HG02798 (cell line): Measurements from ENCODE around the gene PRIMA1.

ENCODE experiments used
- ATAC-seq: cut with Tn5 transposase; IDR thresholded peaks from one replicate; pipeline ENCODE4 v1.9.1; 2021; ENCODE audit warnings: mild to moderate bottlenecking; ENCODE audit not compliant: unreplicated experiment, poor library complexity

The PRIMA1 gene

DNA sequence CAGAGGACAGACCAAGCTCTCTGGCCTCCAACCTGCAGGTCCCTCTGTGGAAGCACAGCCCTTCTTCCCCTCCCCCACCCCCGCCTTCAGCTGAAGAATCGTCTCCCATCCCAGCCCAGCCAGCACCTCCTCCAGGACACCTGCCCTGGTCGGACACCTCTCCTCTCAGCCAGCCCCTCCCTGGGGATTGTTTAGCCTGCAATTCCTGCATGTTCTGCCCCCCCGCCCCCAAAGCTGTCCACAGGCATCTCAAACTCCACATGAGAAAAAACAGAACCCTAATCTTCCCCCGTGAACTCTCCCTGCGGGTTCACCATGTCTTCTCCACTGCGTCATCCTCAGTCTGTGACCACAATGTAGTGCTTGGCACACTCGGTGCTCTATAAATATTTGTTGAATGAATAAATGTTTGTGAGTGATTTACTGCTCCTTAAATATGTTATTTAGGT is 24.1 kb downstream of the PRIMA1 start:
- no peak for ATAC-seq

GRCh38 chr14:93759719-93760307 is 28.5 kb downstream of the PRIMA1 start:
- ATAC-seq, result no peak

DNA sequence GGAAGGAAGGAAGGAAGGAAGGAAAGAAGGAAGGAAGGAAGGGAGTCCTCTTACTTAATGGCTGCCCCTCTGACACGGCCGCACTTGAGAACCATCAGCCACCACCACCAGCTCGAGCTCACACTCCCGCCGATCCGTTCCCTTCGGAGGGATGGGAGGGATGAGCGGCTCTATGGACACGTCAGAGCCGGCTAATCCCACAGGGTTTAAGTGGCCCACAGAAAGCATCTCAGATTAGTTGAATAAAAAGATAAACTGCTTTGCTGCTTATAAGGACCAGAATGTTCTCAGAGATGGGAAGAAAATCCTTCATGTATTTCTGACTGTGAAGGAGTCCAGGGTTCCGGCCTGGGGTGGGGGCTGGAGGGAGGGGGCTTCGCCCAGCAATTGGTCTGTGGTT is 31.1 kb downstream of the PRIMA1 start:
- no peak for ATAC-seq

DNA sequence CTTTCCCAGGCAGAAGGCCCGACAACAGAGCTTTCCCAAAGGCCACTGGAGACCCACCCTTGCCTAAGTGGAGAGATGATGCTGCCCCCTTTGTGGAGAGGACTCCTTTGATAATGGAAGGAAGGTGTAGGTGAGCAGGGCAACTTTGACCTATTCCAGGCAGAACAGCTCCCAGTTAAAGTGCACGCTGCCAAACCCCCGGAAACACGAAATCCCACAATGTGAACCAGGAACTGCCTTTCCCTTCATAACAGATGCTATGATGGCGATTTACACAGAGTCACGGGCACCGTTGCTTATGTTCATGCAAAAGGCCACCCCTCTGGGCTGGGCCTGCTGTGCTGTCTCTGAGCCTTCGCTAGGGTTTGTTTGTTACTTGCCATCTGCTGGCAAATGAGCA is 34.6 kb downstream of the PRIMA1 start:
- ATAC-seq, result no peak

DNA sequence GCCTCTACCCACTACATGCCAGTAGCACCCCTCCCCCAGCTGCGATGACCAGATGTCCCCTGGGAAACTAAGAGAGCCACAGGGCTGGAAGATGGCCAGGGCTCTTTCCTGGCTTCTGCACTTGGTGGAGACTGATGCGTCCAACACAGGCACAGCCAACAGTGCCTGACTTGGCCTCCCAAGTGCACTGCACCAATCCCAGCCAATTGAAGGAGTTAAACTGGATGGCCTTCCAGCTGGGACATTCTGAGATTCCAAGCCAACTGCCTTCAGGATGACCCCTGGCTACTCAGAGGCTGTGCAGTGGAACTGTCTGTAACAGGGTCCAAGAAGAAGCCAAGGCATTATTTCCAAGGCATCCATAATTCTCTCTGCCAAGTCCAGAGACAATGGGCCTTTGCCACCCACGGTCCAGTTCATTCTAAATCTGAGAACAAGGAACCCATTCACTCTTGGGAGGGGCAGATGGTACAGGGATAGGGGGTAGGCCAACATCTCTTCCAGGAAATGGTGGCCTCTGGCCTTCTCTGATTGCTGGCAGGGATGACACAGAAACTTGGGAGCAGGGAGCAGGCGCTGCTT is 35.2 kb downstream of the PRIMA1 start:
- ATAC-seq, result no peak

DNA sequence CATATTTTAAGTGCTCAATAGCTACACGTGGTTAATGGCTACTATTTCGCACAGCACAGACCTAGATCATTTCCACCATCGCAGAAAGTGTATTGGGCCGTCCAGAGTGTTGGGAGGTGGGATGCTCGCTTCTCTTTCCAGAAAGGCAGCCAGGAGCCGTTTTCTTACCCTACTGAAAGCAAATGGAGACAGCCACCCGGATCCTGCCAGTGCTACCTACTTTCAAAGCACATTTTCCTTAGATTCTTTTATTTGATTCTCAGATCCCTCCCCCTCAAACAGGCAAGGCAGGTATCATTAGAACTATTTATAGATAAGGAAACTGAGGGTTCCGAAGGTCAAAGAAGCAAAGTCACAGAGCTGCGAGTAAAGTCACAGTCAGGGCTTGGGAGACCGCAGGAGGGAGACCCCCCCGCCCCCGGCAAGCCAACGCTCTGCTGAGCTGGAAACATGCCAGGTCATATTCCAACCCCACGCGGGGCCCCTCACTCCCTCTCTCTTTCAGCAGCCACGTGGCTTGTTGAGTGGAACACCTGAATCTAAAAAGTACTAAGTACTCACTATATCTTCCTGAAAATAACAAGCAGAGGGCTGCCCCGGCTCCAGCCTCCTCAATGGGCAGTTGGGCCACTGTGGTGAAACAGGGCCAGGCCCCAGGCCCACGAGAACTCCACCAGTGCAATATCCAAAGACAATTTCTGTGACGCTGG is 36.2 kb downstream of the PRIMA1 start:
- ATAC-seq, result no peak

DNA sequence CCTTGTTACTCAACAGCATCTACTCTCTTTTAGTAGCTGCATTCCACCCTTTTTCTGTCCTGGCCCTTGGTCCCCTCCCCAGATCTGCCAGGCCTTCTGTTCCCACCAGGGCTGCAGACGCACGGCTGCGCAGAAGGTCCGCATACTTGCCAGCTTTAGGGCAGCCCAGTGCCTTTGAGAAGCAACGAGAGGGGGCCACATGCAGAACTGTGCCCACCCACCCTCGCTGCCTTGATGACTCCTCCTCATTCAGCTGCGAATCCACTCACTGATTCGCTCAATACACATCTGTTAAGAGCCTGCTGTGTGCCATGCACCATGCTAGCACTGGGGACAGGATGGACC is 39.2 kb downstream of the PRIMA1 start:
- ATAC-seq, result no peak

DNA sequence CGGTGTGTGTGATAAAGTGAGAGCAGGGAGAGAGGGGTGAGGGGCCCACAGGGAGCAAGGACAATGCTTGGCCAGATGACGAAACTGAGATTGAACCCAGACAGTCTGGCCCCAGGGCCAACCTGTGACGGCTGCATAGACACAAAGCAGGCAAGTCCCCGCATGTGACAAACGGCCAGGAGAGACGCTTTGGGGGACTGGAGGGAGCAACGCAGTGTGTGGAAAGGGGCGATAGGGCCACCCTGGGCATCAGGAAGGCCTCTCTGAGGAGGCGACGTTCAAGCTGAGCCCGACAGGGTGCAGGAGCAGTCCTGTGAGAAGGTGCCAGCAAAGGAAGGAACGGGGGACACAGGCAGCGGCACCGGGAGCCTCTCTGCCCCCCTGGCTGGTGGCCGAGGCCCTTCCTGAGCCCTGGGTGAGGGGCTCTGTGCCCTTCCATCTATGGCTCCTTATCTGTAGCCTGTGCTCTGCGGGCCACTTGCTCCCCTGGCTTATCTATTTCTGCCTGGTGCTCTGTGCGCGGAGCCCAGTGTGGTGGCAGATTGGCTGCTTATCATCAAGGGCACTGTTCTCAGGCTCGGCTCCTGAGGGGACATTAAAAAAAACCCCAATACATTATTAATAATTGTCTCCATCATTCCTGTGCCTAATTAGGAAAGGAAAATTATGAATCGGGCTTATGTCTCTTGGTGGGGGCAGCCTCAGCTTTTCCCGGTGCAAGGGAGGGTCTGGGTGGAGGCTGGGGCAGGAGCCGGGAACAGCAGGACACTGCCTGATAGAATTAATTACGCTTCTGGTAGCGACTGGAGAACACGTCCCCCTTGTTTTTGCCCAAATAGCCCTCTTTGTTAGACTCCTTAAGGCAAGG is 39.8 kb downstream of the PRIMA1 start:
- no peak for ATAC-seq

DNA sequence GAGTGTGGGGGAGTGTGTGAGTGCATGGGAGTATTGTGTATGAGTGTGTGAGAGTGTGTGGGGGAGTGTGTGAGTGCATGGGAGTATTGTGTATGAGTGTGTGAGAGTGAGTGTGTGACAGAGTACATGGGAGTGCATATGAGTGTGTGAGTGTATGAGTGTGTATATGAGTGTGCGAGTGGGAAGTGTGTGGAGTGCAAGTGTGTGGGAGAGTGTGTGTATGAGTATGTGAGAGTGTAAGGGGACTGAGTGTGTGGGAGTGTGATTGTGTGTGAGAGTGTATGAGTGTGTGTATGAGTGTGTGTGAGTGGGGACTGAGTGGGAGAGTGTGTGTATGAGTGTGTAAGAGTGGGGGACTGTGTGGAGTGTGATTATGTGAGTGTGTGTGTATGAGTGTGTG is 40.7 kb downstream of the PRIMA1 start:
- ATAC-seq, result no peak

DNA sequence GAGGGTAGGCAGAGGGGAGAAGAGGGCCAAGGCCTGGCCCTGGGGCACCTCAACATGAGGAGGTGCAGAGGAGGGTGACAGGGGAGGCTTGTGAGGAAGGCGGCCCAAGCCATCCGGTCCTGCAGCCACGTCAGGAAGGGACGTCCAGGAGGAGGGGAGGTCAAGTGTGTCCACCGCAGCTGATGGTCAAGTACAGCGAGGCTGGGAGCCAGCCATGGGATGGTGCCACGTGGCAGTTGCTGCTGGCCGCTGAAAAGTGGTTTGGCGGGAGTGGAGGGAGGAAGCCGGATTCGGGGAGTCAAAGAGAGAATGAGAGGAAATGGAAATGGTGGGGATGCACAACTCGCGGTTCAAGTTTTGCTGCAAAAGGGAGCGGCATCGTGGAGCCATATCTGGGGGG is 41.2 kb downstream of the PRIMA1 start:
- no peak for ATAC-seq

DNA sequence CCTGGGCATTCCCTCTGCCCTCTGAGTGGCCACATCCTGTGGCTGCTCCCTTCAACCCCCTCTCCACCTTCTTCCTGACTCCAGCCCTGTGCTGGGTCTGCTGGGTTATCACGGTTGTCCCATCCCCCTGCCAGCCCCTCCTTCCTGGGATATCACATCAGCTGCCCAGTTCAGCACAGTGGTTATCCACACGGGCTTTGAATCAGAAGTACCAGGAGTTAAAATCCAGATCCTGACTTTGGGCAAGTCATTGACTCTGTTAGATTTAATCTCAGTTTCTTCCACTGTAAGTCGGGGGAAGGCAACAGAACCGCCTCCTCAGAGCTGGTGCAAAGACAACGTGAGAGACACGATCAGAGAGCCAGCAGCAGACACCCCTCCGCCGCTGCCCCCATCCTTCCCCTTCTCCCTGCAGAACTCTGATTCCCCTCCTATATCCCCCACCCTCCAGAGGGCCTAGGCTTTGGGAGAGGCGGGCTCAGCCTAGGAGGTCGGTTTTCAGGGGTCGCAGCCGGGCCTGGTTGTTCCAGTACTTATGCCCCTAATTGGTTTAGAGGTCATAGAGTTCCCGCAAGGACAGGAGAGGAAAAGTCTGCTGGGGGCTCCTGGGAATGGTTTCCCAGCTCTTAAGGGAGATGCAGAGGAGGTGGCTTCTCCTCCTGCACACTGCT is 42.5 kb downstream of the PRIMA1 start:
- ATAC-seq, result no peak

- ATAC-seq, result no peak
Observed at GRCh38 chr14:93744876-93745275, 43.4 kb downstream of the PRIMA1 start.

- no peak for ATAC-seq
Observed at GRCh38 chr14:93744176-93744575, 44.1 kb downstream of the PRIMA1 start.

DNA sequence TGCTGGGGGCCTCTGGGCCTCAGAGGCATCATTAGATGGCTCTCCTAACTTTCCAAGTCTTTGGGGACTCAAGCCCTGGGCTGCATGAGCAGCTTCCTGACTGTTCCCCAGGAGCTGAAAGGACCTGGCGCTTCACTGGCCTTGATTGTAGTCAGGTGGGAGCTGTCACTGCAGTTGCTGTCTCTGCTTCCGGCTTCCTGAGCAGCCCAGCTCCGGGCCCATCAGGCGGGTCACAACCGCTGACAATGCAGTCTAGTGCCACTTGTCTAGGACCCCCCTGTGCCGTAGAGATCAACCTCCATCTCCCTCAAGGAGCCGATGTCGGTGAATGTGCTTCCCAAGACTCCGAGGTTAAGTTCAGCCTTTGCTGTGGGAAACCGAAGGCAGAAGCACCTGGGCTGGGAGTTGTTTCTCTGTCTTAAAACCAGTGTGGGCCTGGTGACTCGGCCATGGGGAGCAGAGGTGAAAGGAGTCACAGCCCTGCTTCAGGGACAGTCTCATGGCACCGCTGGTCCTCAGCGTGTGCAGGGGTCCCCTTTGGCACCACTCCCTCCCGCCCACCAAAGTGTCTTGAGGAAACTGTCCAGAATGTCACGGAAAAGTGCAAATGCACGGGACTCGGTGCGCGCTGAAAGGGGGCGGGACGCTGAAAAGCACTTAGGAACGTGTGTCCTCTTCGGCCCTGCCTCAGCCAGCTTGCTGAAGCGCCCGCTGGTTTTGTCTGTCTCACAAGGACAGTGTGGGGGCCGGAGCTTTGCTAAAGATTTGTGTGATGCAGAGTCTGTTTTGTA is 44.8 kb downstream of the PRIMA1 start:
- ATAC-seq, result no peak

DNA sequence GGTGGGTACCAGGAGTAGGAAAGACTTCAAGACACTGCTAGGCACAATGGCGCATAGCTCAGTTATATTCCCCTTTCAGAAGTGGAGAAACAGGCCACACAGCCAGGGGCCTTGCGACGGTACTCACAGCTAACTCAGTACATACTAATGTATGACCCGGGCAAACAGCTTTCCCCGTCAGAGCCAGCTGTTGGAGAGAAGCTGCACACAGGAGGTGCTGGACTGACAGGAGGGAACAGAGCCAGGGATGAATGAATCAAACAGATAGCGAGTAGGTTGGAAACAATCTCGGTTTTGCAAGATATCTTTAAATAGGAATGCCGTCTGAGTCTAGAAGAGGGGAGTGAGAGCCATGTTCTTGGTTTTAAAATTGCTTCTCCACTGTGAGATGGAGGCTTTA is 45.5 kb downstream of the PRIMA1 start:
- ATAC-seq, result no peak

- no peak for ATAC-seq
Observed at GRCh38 chr14:93741556-93742230, 46.6 kb downstream of the PRIMA1 start.

DNA sequence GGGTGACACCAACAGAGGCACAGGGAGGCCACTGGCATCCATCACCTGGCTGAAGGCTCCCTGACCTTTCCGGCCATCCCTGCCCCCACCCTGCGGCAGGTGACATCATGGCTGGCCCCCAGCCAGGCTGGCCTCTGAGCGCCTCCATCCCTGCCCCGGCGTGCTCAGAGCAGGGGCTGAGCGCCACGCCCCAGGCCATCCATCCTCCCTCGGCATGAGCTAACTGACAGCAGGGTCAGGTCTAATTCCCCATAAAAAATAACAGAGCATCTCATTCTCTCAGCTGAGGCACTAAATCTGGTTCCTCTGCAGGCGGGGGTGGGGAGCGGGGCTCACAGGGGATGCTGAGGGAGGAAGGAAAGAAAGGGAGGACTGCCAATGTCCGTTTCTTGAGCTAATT is 50.7 kb downstream of the PRIMA1 start:
- ATAC-seq, result no peak

DNA sequence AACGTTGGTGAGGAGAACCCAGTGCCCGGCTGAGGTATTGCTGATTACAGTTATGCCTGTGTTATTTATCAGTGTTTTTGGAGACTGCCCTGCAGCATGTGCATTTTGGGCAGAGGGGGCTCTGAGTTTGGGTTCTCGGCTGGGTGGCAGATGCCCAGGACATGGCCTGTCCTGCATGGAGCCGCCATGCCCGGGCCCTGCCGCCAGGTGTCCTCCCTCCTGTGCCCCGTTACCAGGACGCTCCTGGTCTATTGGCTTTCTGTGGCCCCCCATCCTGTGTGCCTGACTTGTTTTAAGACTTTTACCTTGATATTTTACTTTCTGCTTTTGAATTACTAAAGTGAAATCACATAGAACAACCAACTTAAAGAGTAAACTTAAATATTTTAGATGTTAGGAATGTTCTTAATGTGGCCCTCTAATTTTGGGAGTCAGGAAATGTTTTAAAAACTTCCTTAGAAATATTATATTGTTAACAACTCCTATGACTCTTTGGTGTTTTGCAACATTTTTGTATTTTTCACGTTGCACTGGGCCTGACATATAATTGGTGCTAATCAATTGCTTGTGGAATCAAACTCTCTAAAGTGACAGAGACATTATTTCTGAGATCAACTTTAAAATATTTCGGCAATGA is 51.8 kb downstream of the PRIMA1 start:
- ATAC-seq, result no peak

GRCh38 chr14:93735206-93735605 is 53.1 kb downstream of the PRIMA1 start:
- ATAC-seq, result no peak
